Raji (cell line): ENCODE data around the gene BRS3.

Experiments
- POLR2A ChIP-seq: IDR thresholded peaks from 2 replicates; pipeline ENCODE4 v1.6.1; 2011; ENCODE audit warnings: low read depth, low read length, control low read depth; ENCODE audit not compliant: insufficient read depth

BRS3 gene

DNA sequence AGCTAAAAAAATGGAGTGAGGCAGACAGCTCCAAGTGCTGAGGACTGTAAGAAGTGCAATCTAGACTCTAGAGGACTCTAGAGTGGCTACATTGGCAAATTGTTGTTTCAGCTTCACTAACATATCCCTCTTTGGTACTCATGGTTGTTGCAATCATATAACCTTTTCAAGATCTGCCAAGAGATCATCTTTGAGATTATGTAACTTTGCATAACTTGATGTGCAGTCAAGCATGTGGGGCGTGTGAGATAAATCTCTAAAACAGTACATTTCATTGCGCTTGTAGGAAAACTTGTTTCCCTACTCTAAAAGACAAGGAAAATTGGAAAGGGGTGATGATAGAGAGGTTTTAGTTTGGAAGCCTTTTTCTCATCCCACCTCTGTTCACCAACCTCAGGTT, 11.2 kb upstream of the BRS3 start:
- TF ChIP-seq POLR2A = no peak

- no peak for TF ChIP-seq POLR2A
These were observed 10.7 kb upstream of the BRS3 start for GRCh38 chrX:136477026-136477425.

DNA sequence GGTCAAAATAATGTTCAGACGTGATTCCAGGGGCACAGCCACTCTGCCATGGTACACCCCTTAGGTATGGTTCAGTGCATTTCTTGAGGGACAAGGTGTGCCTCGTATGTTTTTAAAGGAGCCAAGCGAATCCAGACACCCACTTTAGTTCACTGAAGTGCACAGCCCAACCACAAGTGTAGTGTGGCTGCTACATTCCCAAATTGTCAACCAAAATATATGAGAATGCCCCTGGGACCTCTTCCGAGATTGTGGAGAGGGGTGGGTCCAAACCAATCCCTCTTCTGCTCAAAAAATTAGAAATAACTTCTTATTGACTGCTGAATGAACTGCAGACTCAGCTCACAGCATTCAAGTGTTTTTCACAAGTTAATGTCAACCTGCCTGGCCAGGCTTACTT, 7.4 kb upstream of the BRS3 start:
- TF ChIP-seq POLR2A = no peak

GRCh38 chrX:136488706-136489105, 959 bp downstream of the BRS3 start:
- TF ChIP-seq POLR2A = no peak

GRCh38 chrX:136491832-136492231, 4.1 kb downstream of the BRS3 start:
- TF ChIP-seq POLR2A = no peak

DNA sequence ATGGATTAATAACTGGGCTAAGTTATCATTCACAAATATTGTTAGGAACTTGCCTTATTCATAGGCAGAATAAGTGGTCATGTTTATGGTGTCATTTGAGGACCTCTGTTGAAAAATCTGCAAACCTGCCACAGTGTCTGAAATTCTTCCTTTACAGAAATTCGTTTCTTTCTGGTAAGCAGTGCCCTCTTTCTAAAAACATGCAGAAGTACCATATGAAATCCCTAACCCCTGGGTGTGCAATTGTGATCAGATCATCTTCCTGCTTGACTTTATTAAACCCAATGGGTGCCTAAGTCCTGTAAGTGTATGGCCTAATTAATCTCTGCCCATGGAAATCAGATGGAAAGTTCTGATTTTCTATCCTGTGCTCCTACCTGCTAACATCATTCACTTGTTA, 5.3 kb downstream of the BRS3 start:
- no peak for TF ChIP-seq POLR2A

- TF ChIP-seq POLR2A = no peak
These were observed 7.3 kb downstream of the BRS3 start for GRCh38 chrX:136495043-136495442.

DNA sequence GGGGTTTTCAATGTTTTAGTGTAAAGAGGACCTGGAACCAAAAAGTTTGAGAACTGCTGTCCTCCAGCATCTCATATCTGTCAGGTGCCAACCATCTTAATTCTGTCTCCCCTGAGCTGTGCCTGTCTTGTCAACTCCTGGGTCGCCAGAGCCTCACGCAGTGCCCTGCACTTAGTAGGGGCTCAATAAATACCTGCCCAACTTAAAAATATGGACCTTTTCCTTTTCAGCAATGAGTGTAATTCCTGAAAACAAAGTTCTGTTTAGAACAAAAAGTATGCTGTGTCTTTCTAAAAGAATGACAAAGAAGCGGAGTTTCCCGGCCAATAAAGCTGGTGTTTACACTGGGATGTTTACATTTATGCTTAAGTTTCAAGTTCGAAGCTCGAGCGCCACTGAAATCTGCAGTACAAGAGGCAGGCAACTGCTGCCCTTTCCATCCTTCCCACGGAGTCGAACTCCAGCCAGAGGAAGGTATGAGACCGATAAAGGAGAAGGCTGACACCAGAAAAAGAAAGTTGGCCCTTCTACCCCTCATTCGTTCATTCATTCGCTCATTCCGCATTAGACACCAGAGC, 8.5 kb downstream of the BRS3 start:
- no peak for TF ChIP-seq POLR2A

DNA sequence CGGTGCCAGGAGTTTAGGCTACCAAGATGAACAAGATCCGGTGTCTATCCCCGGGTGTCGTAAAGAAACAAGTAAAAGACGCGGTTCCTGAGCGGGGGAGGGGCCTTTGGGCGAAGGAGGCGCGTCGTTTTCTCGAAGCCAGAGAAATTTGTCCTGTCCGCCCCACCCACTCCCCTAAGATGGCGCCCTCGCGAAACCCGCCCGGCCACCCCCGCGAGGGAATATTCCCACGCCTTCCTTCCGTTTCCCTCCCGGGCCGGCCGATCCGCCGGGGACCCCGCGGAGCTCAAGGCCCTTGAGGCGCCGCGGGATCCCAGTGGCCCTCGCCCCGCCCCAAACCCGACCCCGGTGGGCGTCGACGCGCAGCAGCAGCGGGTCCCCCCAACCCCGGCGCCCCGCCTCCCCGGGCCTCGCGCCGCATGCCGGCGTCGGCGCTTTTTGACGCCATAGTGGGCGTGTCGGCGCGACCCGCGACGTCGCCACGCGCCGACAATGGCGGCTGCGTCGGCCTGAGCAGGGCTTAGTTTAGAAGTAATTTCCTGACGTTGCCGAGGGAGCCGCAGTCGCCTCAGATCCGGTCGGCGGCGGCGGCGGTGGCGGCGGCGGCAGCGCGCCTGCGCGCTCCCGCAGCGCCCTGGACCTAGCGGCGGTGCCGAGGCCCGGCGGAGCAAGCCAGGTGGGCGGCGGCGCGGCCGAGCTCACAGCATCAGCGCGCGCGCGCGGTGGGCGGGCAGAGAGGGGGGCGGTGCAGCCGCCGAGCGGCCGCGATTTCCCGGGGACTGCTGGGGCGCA, 9.2 kb downstream of the BRS3 start:
- peak; percentile 36; the same call in 1 of the 2 replicates for TF ChIP-seq POLR2A

DNA sequence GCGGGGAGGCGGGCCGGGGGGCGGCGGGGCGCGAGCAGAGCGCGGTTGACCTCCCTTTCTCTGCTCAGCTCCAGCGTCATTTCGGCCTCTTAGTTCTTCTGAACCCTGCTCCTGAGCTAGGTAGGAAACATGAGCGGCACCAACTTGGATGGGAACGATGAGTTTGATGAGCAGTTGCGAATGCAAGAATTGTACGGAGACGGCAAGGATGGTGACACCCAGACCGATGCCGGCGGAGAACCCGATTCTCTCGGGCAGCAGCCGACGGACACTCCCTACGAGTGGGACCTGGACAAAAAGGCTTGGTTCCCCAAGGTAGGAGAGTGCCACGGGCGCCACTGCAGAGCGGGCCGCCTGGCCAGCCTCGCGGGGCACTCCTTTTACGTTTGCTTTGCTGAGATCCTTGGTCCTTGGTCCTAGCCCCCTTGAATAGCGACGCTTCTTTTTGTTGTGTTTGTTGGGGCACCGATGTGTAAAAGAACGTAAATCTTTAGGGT, 9.9 kb downstream of the BRS3 start, which contains the start of gene HTATSF1:
HTATSF1 (plus strand) TSS at position 37 of the 497 bp plus-strand sequence; CDS start at position 130, 93 bp downstream.
- TF ChIP-seq POLR2A = peak; percentile 76

DNA sequence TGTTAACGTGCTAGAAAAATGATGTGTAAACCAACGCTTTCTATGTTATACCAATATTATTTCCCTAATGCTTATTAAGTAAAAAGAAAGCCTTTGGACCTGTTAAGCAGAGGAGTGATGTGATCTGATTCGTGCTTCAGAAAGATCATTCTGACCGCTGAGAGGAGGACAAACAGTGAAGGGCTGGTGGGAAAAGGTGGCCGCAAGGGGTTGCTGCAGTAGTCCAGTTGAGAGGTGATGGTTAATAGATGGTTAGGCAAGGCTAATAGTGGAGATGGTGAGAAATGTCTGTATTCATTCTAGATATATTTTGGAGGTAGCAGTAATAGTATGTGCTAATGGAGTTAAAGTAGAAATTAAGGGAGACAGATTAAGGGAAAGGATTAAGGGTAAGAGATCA, 31.3 kb downstream of the BRS3 start:
- TF ChIP-seq POLR2A = no peak

- TF ChIP-seq POLR2A = no peak
These were observed 36.0 kb downstream of the BRS3 start for GRCh38 chrX:136523770-136524169.

DNA sequence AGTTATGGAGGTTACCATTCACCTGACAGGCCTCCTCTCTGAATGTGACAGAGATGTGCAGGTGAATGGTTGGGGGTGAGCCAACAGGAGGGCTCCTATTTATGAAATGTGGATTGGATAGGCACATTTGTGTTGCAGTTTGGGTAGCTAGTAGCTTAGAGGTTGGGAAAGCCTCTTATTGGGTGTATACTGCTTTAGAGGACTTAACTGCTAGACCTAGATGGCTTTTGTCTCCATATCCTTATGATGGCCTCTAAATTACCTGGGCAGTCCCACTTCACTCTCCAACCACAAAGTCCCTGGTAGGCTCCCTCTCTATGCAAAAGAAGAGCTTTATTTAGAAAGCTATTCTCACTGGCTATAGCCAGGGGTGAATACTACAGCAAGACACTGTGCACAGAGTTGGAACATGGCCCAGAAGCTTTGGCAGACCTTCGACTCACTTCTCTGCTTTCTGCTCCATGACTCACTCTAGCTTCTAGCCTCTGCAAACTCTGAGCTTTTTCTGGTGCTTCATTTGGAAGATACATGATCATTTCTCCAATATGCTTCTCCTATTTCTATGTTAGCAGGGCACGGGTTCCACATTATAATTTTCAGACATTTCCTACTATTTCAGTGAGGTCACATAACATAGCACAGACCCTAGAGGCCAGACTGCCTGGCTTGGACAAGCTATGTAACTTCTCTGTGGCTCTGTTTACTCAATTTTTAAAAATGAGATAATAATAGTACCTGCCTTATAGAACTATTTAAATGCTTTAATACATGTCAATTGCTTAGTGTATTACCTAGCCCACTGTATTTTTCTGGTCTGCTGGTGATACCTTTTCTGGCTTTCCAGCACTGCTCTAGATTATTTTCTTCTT, 38.2 kb downstream of the BRS3 start:
- TF ChIP-seq POLR2A = no peak

- no peak for TF ChIP-seq POLR2A
These were observed 41.0 kb downstream of the BRS3 start for GRCh38 chrX:136528645-136529315.

- TF ChIP-seq POLR2A = no peak
These were observed 42.0 kb downstream of the BRS3 start for GRCh38 chrX:136529795-136530194.

DNA sequence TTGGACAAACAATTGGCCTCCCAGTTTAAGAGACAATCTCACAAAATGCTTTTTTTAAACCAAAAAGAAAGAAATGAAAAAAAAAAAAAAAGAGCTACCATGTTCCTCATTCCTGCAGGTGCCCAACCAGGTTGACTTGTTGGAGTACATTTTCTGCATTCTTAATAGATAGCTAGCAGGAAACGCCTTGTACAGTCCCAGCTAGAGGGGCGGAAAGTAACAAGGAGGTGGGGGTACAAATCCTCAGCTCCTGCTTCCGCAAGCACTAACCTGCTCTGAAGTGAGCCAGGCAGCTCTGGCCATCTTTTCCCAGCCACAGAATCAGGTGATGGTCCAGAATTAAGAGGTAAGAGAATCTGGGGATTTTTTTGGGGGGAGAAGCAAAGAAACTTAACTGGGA, 44.2 kb downstream of the BRS3 start, which contains the start of gene VGLL1:
VGLL1 (plus strand) TSS at position 265 of the 400 bp plus-strand sequence. CDS start 3,806 bp downstream, outside the sequence.
- no peak for TF ChIP-seq POLR2A
